ENCODE data around the gene BMERB1. TPM values are rescaled to one million over a fixed set of nuclear protein-coding genes. Genes with fewer than 3 reads are reported as not detected.
"Not testable (repeated sequence)": the region's sequence is repeated elsewhere in the genome, so short reads cannot be mapped to it uniquely, and the experiment has no call there.

BMERB1 gene
- total and polyA plus RNA-seq, 2 experiments from 2014 or later, result 17.3 to 28.1 TPM

- H3K4me1 ChIP-seq (ENCODE audit: insufficient read depth); ATAC-seq; H3K36me3 ChIP-seq (ENCODE audit: insufficient read depth); H2AFZ ChIP-seq; H3K27me3 Mint-ChIP-seq (ENCODE audit: insufficient read depth, low read depth, poor library complexity); H3F3A ChIP-seq (replicated peaks; ENCODE audit: low read depth); H3K4me3 ChIP-seq; H3K36me3 Mint-ChIP-seq (ENCODE audit: low read depth); DNase-seq (ENCODE audit: low spot score); H3K27ac Mint-ChIP-seq; H3K79me2 ChIP-seq (replicated peaks; ENCODE audit: insufficient read depth); H3K9me2 ChIP-seq (ENCODE audit: insufficient read depth); H3K27me3 ChIP-seq (ENCODE audit: insufficient read depth); H4K20me1 ChIP-seq (replicated peaks; ENCODE audit: insufficient read depth); H3K4me2 ChIP-seq; H3K4me3 Mint-ChIP-seq; H3K9me3 Mint-ChIP-seq; H3K4me1 Mint-ChIP-seq; H3K27ac ChIP-seq (ENCODE audit: low read depth): not testable (repeated sequence)
These were observed 24.9 kb upstream of the BMERB1 start for GRCh38 chr16:15409476-15409875.

- H2AFZ ChIP-seq, result no peak overlapping the region
- no peak overlapping the region for H3K4me3 Mint-ChIP-seq
- TF ChIP-seq CREB1 (CRISPR knock-in tag; IDR thresholded peaks at IDR 0.05; ENCODE audit: low read depth), result no peak
- no peak for TF ChIP-seq REST (IDR thresholded peaks at IDR 0.05; ENCODE audit: unreplicated experiment)
- no peak for TF ChIP-seq POLR2AphosphoS5 (IDR thresholded peaks at IDR 0.05; ENCODE audit: low read depth)
- no peak for TF ChIP-seq JUNB (IDR thresholded peaks at IDR 0.05; ENCODE audit: unreplicated experiment)
- TF ChIP-seq ZNF331 (CRISPR knock-in tag; IDR thresholded peaks at IDR 0.05; ENCODE audit: low read depth), result no peak
- TF ChIP-seq EZH2phosphoT487 (IDR thresholded peaks at IDR 0.05; ENCODE audit: unreplicated experiment), result no peak
- TF ChIP-seq ZNF114 (CRISPR knock-in tag; IDR thresholded peaks at IDR 0.05), result no peak
- no peak for TF ChIP-seq EZH2 (IDR thresholded peaks at IDR 0.05; ENCODE audit: low read depth, unreplicated experiment)
- no peak for TF ChIP-seq CTCF (conservative IDR thresholded peaks at IDR 0.05; ENCODE audit: low read depth in 2 of 2)
- no peak for TF ChIP-seq STAT1 (IDR thresholded peaks at IDR 0.05; ENCODE audit: unreplicated experiment)
- no peak for TF ChIP-seq ZNF462 (CRISPR knock-in tag; IDR thresholded peaks at IDR 0.05)
These were observed 18.8 kb upstream of the BMERB1 start for GRCh38 chr16:15415511-15415985.

More at GRCh38 chr16:15415511-15415985, 18.8 kb upstream of the BMERB1 start:
- Histone ChIP-seq H3K4me1 (ENCODE audit: insufficient read depth) (no peaks in the 10 kb centered on the region), H3F3A (replicated peaks; ENCODE audit: low read depth) (no peaks in the 10 kb centered on the region), H3K79me2 (replicated peaks; ENCODE audit: insufficient read depth) (no peaks in the 10 kb centered on the region), H3K9me2 (ENCODE audit: insufficient read depth) (no peaks in the 10 kb centered on the region), H3K36me3 (ENCODE audit: insufficient read depth) (no peaks in the 10 kb centered on the region), H3K4me2 (no peak overlapping the region), H3K27me3 (ENCODE audit: insufficient read depth) (no peaks in the 10 kb centered on the region), H3K27ac (ENCODE audit: low read depth) (no peak overlapping the region), H3K4me3 (no peak overlapping the region), H4K20me1 (replicated peaks; ENCODE audit: insufficient read depth) (0 out of 2 replicates have a peak, but pooled peaks cover 3% of the 10 kb centered on the region)
- no peaks in the 10 kb centered on the region for H3K36me3 Mint-ChIP-seq (ENCODE audit: low read depth)
- no peak for DNase-seq (ENCODE audit: low spot score)
- no peaks in the 10 kb centered on the region for H3K9me3 Mint-ChIP-seq
- no peak for ATAC-seq
- H3K27me3 Mint-ChIP-seq (ENCODE audit: insufficient read depth, low read depth, poor library complexity), result no peaks in the 10 kb centered on the region
- H3K4me1 Mint-ChIP-seq, result no peaks in the 10 kb centered on the region
- no peak overlapping the region for H3K27ac Mint-ChIP-seq
